ENCODE data around the gene FNDC8.
"Not testable (repeated sequence)": the region's sequence is repeated elsewhere in the genome, so short reads cannot be mapped to it uniquely, and the experiment has no call there.

FNDC8 gene

GRCh38 chr17:35094902-35095301 lies 26.5 kb upstream of the FNDC8 start:
- no peak overlapping the region for H3K4me3 ChIP-seq (ENCODE audit: low read depth, low read length)

- no peak overlapping the region for H3K4me3 ChIP-seq (ENCODE audit: low read depth, low read length)
Measured at GRCh38 chr17:35095741-35096140, 25.7 kb upstream of the FNDC8 start.

GRCh38 chr17:35097776-35098175 lies 23.6 kb upstream of the FNDC8 start:
- H3K4me3 ChIP-seq (ENCODE audit: low read depth, low read length) = no peak overlapping the region

- no peak overlapping the region for H3K4me3 ChIP-seq (ENCODE audit: low read depth, low read length)
Measured at GRCh38 chr17:35099908-35100307, 21.5 kb upstream of the FNDC8 start.

- H3K4me3 ChIP-seq (ENCODE audit: low read depth, low read length) = no peak overlapping the region
Measured at GRCh38 chr17:35101036-35101435, 20.4 kb upstream of the FNDC8 start.

GRCh38 chr17:35101725-35102124 lies 19.7 kb upstream of the FNDC8 start:
- H3K4me3 ChIP-seq (ENCODE audit: low read depth, low read length) = no peak overlapping the region

- H3K4me3 ChIP-seq (ENCODE audit: low read depth, low read length) = no peak overlapping the region
Measured at GRCh38 chr17:35103271-35103670, 18.1 kb upstream of the FNDC8 start.

- no peak overlapping the region for H3K4me3 ChIP-seq (ENCODE audit: low read depth, low read length)
Measured at GRCh38 chr17:35104844-35105450, 16.5 kb upstream of the FNDC8 start.

- H3K4me3 ChIP-seq (ENCODE audit: low read depth, low read length) = not testable (repeated sequence)
Measured at GRCh38 chr17:35110791-35111190, 10.6 kb upstream of the FNDC8 start.

- no peak overlapping the region for H3K4me3 ChIP-seq (ENCODE audit: low read depth, low read length)
Measured at GRCh38 chr17:35116845-35117244, 4.6 kb upstream of the FNDC8 start.

GRCh38 chr17:35117984-35118383 lies 3.4 kb upstream of the FNDC8 start:
- no peak overlapping the region for H3K4me3 ChIP-seq (ENCODE audit: low read depth, low read length)

GRCh38 chr17:35119370-35120165 lies 1.8 kb upstream of the FNDC8 start, which contains the start of gene RAD51D:
RAD51D (minus strand) TSS chr17:35119860; CDS start chr17:35119613, 247 bp downstream.
- peak within 1 kb of the TSS; percentile 66 for H3K4me3 ChIP-seq (ENCODE audit: low read depth, low read length)

GRCh38 chr17:35127751-35128514 lies 6.5 kb downstream of the FNDC8 start:
- no peak overlapping the region for H3K4me3 ChIP-seq (ENCODE audit: low read depth, low read length)

GRCh38 chr17:35129154-35129972 lies 7.9 kb downstream of the FNDC8 start:
- H3K4me3 ChIP-seq (ENCODE audit: low read depth, low read length) = no peak overlapping the region

GRCh38 chr17:35129973-35130351 lies 8.5 kb downstream of the FNDC8 start:
- H3K4me3 ChIP-seq (ENCODE audit: low read depth, low read length) = no peak overlapping the region

GRCh38 chr17:35130392-35130791 lies 9.0 kb downstream of the FNDC8 start:
- H3K4me3 ChIP-seq (ENCODE audit: low read depth, low read length) = no peak overlapping the region

GRCh38 chr17:35132099-35132498 lies 10.7 kb downstream of the FNDC8 start:
- no peak overlapping the region for H3K4me3 ChIP-seq (ENCODE audit: low read depth, low read length)

GRCh38 chr17:35132816-35133550 lies 11.6 kb downstream of the FNDC8 start:
- H3K4me3 ChIP-seq (ENCODE audit: low read depth, low read length) = no peak overlapping the region

GRCh38 chr17:35135322-35135721 lies 13.9 kb downstream of the FNDC8 start:
- no peak overlapping the region for H3K4me3 ChIP-seq (ENCODE audit: low read depth, low read length)

- H3K4me3 ChIP-seq (ENCODE audit: low read depth, low read length) = no peak overlapping the region
Measured at GRCh38 chr17:35138218-35138617, 16.8 kb downstream of the FNDC8 start.

All from iPS-11a (cell line).